ENCODE measurements around the gene PRPF31. TPM values are rescaled to one million over a fixed set of nuclear protein-coding genes. Genes with fewer than 3 reads are reported as not detected.

Gene PRPF31
- total RNA-seq, 6 donors from 2014 or later, result 43.9 to 73.3 (median 47.4) TPM

DNA sequence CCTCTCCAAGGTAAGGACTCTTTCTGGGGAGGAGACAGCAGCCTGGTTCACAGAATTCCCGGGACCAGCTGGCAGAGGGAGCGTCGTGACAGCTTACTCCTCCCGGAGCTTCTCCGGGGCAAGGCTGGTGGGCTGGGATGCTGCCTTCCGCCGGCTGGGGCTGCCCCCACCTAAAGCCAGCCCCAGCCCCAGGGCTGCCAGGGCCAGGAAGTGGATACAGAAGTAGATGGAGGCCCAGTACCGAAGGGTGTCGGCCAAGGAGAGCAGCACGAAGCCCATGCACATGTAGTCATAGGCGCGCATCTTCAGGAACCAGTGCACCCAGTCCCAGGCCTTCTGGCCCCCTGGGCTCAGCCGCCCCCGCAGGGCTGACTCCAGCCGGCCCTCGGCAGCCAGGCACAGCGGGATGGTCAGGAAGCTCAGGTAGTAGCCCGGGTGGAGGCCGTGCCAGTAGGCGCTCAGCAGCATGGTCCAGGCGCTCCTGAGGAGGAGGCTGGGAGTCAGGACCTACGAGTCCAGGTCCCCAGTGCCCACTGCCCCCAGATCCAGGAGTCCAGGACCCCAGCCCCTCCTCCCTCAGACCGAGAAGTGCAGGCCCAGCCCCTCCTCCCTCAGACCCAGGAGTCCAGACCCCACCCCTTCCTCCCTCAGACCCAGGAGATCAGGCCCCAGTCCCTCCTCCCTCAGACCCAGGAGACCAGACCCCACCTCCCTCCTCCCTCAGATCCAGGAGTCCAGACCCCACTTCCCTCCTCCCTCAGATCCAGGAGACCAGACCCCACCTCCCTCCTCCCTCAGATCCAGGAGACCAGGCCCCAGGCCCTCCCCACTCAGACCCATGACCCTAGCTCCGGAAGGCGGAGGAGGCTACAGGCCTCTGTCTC, 58.6 kb downstream of the PRPF31 start:
- no peak for DNase-seq
- Histone ChIP-seq H3K4me1 (peaks cover 0 to 14% (median 3%) of the 10 kb centered on the region in 4 donors), H3K4me3 (no peak overlapping the region), H3K27me3 (no peaks in the 10 kb centered on the region), H3K9me3 (no peaks in the 10 kb centered on the region), H3K27ac (no peak overlapping the region), H3K36me3 (peaks cover 0 to 19% (median 8%) of the 10 kb centered on the region in 4 donors)
- no peak for ATAC-seq (ENCODE audit: low FRiP score in 2 of 2)
- WGBS, 2 donors, result 82 to 85% methylated on average over 2 to 23 of the region's 25 CpGs
- TF ChIP-seq, protein P1, sequence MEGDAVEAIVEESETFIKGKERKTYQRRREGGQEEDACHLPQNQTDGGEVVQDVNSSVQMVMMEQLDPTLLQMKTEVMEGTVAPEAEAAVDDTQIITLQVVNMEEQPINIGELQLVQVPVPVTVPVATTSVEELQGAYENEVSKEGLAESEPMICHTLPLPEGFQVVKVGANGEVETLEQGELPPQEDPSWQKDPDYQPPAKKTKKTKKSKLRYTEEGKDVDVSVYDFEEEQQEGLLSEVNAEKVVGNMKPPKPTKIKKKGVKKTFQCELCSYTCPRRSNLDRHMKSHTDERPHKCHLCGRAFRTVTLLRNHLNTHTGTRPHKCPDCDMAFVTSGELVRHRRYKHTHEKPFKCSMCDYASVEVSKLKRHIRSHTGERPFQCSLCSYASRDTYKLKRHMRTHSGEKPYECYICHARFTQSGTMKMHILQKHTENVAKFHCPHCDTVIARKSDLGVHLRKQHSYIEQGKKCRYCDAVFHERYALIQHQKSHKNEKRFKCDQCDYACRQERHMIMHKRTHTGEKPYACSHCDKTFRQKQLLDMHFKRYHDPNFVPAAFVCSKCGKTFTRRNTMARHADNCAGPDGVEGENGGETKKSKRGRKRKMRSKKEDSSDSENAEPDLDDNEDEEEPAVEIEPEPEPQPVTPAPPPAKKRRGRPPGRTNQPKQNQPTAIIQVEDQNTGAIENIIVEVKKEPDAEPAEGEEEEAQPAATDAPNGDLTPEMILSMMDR (IDR thresholded peaks at IDR 0.05), result no peak
- TF ChIP-seq POLR2AphosphoS5 (IDR thresholded peaks at IDR 0.05), result no peak
- no peak for TF ChIP-seq EP300 (IDR thresholded peaks at IDR 0.05)
- TF ChIP-seq POLR2A (IDR thresholded peaks at IDR 0.05), result no peak

DNA sequence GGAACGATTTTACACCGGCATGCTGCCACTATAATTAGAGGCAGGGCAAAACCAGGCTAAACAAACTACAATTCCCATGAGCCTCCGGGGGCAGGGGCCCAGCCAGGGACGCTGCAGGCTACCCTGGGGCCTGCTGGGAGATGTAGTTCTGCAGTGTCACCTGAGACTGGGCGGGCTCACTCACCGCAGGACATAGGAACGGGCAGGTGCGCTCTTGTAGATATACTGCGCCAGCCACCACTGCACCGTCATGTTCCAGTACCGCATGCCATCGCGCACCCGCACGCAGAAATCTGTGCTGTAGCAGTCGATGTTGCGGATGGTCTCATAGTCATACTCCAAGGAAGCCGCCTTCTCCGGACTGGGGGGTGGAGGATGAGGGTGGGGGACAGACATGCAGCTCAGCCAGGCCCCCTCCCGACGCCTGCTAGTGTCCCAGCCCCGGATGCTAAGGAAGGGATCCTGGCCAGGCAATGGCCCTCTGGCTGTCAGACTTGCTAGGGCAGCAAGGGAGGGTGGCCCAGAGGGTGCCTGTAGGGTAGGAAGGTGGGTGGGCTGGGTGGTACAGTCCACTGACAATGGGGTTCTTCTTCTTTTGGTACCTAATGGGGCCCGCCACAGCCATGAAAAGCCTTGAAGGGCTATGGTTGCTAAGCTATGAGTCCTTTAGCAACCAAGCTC, 63.2 kb downstream of the PRPF31 start:
- ATAC-seq (ENCODE audit: low FRiP score in 2 of 2), result peak; percentile 64 to 68
- H3K9me3 ChIP-seq, result no peaks in the 10 kb centered on the region
- no peaks in the 10 kb centered on the region for H3K4me1 ChIP-seq
- no peaks in the 10 kb centered on the region for H3K27me3 ChIP-seq
- H3K27ac ChIP-seq, result no peak overlapping the region
- peaks cover 0 to 45% (median 23%) of the 10 kb centered on the region in 4 donors for H3K36me3 ChIP-seq
- WGBS, 2 donors, result 91 to 93% methylated on average over 18 to 22 of the region's 23 CpGs
- TF ChIP-seq POLR2A (IDR thresholded peaks at IDR 0.05) (no peak), EP300 (IDR thresholded peaks at IDR 0.05) (no peak), POLR2AphosphoS5 (IDR thresholded peaks at IDR 0.05) (no peak)
- TF ChIP-seq, protein P1 (IDR thresholded peaks at IDR 0.05), result no peak
- H3K4me3 ChIP-seq, result no peak overlapping the region
- DNase-seq, result no peak

DNA sequence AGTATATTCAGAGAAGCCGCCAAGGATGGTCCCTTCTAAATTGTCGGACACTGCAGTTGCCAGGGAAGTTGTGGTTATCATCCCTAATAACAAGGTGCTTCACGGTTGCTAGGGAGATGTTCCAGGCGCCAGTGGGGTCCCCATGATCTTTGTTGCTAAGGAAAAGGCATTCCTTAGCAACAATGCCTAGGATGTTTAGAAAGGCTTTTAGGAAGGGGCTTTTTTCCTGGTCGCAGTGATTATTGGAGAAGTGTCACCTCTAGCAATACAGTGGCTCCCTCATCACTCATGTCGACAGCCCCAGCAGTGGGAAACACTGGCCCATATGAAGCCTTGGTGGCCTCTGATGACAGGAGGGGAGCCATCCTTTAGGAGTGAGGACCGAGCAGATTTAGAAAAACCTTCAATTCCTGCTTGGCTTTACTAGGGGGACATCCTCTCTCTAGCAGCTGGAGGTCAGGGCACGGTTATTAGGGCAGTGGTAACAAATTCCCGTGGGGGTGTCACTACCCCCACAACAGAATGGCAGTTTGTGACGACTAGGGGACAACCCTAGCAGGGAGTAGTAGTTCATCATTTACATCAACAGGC, 63.8 kb downstream of the PRPF31 start:
- Histone ChIP-seq H3K36me3 (peaks cover 0 to 46% (median 23%) of the 10 kb centered on the region in 4 donors), H3K4me3 (no peak overlapping the region), H3K27me3 (no peaks in the 10 kb centered on the region), H3K27ac (no peak overlapping the region), H3K4me1 (no peaks in the 10 kb centered on the region), H3K9me3 (no peaks in the 10 kb centered on the region)
- DNase-seq (no peak), ATAC-seq (ENCODE audit: low FRiP score in 2 of 2) (no peak)
- TF ChIP-seq POLR2A (IDR thresholded peaks at IDR 0.05), result no peak
- no peak for TF ChIP-seq EP300 (IDR thresholded peaks at IDR 0.05)
- TF ChIP-seq POLR2AphosphoS5 (IDR thresholded peaks at IDR 0.05), result no peak
- 88 to 91% methylated on average over 7 to 10 of the region's 10 CpGs for WGBS, 2 donors

DNA sequence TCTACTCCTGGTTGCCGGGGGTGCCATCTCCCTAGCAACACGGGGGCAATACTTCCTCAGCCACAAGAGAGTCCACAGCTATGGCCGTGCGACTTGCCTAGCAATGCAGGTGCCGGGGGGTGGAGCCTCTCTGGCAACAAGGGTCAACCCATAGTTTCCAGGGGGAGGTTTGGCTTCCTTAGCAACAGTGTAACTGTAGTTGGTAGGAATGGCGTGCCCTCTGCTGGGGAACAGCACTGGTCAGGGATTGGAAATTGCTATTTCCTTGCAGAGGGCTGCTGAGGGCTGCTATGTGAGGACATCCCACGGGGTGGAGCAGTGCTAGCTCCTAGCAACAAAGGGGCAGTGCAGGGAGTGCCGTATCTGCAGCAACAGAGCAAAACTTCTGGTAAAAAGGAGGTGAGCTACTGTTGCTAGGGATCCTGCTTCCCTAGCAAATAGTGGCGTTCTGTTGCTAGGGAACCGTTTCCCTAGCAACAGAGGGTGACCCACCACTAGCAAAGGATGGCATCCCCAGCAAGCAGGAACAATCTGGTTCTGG, 64.4 kb downstream of the PRPF31 start:
- no peak overlapping the region for H3K27ac ChIP-seq
- no peaks in the 10 kb centered on the region for H3K27me3 ChIP-seq
- peaks cover 0 to 46% (median 23%) of the 10 kb centered on the region in 4 donors for H3K36me3 ChIP-seq
- DNase-seq, result no peak
- TF ChIP-seq, protein P1 (IDR thresholded peaks at IDR 0.05), result peak in 1 of 6 experiments; percentile 8
- TF ChIP-seq POLR2A (IDR thresholded peaks at IDR 0.05), result no peak
- no peak for TF ChIP-seq POLR2AphosphoS5 (IDR thresholded peaks at IDR 0.05)
- TF ChIP-seq EP300 (IDR thresholded peaks at IDR 0.05), result no peak
- no peaks in the 10 kb centered on the region for H3K9me3 ChIP-seq
- WGBS, 2 donors, result 76% methylated on average over 9 of the region's 10 CpGs; no CpG with 5 or more reads in 1 of the 2 donors
- H3K4me1 ChIP-seq, result no peaks in the 10 kb centered on the region
- H3K4me3 ChIP-seq, result no peak overlapping the region
- peak; percentile 11 to 44 for ATAC-seq (ENCODE audit: low FRiP score in 2 of 2)
